GM10847 (cell line): ENCODE results near the gene CLDN7.

Experiments used
- POLR2A ChIP-seq: IDR thresholded peaks from 2 replicates; pipeline ENCODE4 v1.6.1; 2011; ENCODE audit not compliant: insufficient read length; ENCODE audit errors: extremely low read depth

Gene CLDN7

DNA sequence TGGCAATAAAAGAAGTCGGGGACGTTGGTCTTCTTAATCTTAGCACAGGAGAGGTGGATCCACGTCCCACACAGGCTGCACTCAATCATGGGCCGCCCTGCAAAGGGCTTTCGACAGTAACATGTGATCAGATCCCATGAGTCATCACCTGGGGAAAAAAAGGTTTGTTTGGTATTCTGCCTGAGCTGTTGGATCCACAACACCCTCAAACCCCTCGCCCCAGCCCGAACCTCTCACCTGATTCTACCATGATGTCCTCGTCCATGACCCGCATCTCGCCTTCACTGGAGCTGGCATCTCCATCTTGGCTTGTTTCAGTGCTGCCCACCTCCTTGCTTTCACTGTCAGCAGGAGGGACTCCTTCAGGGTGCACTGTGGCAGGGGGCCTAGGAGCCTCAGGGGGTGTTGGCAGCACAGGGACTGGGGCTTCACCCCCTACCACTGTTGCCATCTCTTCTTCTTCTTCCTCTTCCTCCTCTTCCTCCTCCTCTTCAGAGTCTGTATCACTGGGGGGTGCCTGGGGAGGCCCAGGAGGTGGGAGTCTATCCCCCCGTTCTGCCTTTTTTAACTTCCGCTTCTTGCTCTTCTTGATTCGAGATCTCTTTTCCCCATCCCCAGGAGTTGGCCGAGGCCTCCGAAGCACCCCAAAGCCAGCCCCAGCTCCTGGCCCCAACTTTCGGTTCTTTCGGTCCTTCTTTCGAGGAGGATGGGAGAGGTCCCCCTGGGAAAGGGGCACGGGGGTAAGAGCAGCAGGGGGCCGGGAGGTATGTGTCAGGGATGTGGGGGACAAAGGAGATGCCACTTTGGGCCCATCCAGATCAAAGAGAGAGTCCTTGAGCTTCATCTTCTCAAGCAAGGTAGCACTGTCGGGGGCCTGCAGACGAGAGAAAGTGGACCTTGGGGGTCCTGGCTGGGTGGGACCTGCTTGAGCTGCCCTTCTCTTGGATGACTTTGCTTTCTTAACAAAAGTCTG is 26.3 kb downstream of the CLDN7 start:
- no peak for TF ChIP-seq POLR2A

- no peak for TF ChIP-seq POLR2A
These were observed 28.0 kb downstream of the CLDN7 start, which contains the start of gene DVL2 for GRCh38 chr17:7234083-7234951. DVL2 (minus strand) TSS chr17:7234517; CDS start chr17:7234262, 255 bp downstream.

- no peak for TF ChIP-seq POLR2A
These were observed 28.6 kb downstream of the CLDN7 start for GRCh38 chr17:7233701-7234082.

GRCh38 chr17:7232114-7232513 is 30.2 kb downstream of the CLDN7 start:
- TF ChIP-seq POLR2A = no peak

- no peak for TF ChIP-seq POLR2A
These were observed 32.8 kb downstream of the CLDN7 start for GRCh38 chr17:7229504-7229903.

- TF ChIP-seq POLR2A = no peak
These were observed 33.4 kb downstream of the CLDN7 start for GRCh38 chr17:7228920-7229319.

- TF ChIP-seq POLR2A = no peak
These were observed 35.3 kb downstream of the CLDN7 start for GRCh38 chr17:7226721-7227710.

DNA sequence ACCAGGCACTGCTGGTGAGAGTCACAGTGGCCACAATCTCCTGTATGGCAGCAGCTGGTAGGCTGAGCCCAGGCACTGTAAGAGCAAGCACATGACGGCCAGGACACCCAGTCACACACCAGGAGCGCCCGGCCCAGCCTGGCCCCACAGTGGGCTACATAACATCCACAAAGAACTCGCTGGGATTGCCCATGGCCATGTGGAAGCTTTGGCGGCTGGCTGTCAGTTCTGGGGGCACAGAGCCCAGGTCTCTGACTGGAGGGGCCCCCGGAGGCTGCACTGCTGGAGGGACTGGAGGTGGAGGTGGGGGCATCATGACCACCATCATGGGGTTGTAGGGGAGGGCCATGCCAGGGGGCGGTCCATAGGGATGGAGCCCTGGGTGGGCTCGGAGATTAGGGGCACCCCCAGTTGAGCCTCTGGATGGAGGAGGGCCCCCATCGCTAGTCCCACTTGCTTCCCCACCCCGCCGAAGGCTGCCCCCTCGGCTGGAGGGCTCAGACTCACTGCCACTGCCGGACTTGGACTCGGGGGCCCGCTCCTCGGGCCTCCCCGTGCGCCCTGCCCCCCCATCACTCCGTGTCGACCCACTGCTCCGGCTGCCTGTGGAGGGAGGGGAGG is 36.5 kb downstream of the CLDN7 start:
- no peak for TF ChIP-seq POLR2A

DNA sequence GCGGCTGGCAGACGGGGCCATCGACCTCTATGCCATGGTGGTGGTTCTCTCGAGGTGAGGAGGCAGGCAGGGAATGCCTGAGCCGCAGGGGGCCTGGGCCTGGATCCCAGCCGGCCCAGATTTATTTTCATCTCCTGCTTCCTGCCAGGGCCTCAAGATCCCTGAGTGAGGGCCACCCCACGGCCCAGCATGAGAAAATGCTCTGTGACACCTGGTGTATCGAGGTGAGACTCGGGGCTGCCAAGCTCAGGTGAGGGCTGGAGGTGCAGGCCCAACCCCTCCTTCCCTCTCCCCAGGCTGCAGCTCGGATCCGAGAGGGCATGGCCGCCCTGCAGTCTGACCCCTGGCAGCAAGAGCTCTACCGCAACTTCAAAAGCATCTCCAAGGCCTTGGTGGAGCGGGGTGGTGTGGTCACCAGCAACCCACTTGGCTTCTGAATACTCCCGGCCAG is 37.6 kb downstream of the CLDN7 start:
- no peak for TF ChIP-seq POLR2A

GRCh38 chr17:7224110-7224509 is 38.2 kb downstream of the CLDN7 start:
- no peak for TF ChIP-seq POLR2A

DNA sequence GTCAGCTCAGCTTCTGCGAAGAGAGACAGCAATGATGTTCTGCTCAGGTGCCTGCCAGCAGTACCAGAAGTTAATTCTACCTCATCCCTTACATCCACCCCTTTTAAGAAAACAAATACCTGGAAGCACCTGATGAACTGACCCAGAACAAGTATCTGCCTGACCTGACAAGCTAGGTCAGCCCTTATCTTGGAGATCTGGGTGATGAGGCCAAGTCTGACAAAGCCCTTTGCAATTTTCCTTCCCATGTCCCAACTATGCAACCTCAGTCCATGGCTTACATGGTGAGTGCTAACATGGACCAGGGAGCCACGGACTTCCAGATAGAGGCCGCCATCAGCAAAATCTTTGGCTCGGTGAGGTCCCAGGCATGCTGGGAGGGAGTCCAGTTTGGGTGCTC is 38.9 kb downstream of the CLDN7 start:
- TF ChIP-seq POLR2A = no peak

- no peak for TF ChIP-seq POLR2A
These were observed 39.3 kb downstream of the CLDN7 start for GRCh38 chr17:7222972-7223292.

- no peak for TF ChIP-seq POLR2A
These were observed 39.9 kb downstream of the CLDN7 start for GRCh38 chr17:7222093-7222971.
